GM12865 (cell line): Measurements from ENCODE around the gene FXYD3.
A peak's percentile ranks its signal among the peaks of the same experiment; 100 is the strongest.

Source experiments
- DNase-seq: peaks from one replicate; pipeline ENCODE4 v3.0.0; 2010; ENCODE audit warnings: low read depth
- H3K4me3 ChIP-seq: 2 replicates; pipeline ENCODE4 v1.5.1; 2011; ENCODE audit warnings: mild to moderate bottlenecking, low read depth, low read length, control low read depth
- CTCF ChIP-seq: IDR thresholded peaks from 2 replicates; pipeline ENCODE4 v1.5.1; 2011; ENCODE audit warnings: low read length, control low read depth, low read depth, inconsistent platforms; ENCODE audit not compliant: insufficient read depth; ENCODE audit errors: missing control alignments

The FXYD3 gene

GRCh38 chr19:35085947-35086346, 29.7 kb upstream of the FXYD3 start:
- no peak overlapping the region for H3K4me3 ChIP-seq
- TF ChIP-seq CTCF, result no peak
- peak; percentile 73 for DNase-seq

- DNase-seq, result no peak
- TF ChIP-seq CTCF, result no peak
- H3K4me3 ChIP-seq, result no peak overlapping the region
Observed at GRCh38 chr19:35086455-35086854, 29.2 kb upstream of the FXYD3 start.

GRCh38 chr19:35087393-35087792, 28.2 kb upstream of the FXYD3 start:
- H3K4me3 ChIP-seq, result no peak overlapping the region
- no peak for TF ChIP-seq CTCF
- no peak for DNase-seq

GRCh38 chr19:35088131-35088913, 27.3 kb upstream of the FXYD3 start:
- no peak overlapping the region for H3K4me3 ChIP-seq
- DNase-seq, result no peak
- TF ChIP-seq CTCF, result no peak

- DNase-seq, result no peak
- no peak for TF ChIP-seq CTCF
Observed at GRCh38 chr19:35089554-35089953, 26.1 kb upstream of the FXYD3 start.

GRCh38 chr19:35090160-35090505, 25.5 kb upstream of the FXYD3 start:
- no peak overlapping the region for H3K4me3 ChIP-seq
- TF ChIP-seq CTCF, result no peak
- DNase-seq, result no peak

More at GRCh38 chr19:35089554-35089953, 26.1 kb upstream of the FXYD3 start:
- no peak overlapping the region for H3K4me3 ChIP-seq

- TF ChIP-seq CTCF, result peak; percentile 57
- peak; percentile 58 for DNase-seq
- no peak overlapping the region for H3K4me3 ChIP-seq
Observed at GRCh38 chr19:35090506-35091214, 25.0 kb upstream of the FXYD3 start.
